Tibial nerve (tissue), 4 donors: ENCODE data around the gene CAMK2N1. TPM values are rescaled to one million over a fixed set of nuclear protein-coding genes. Genes with fewer than 3 reads are reported as not detected.

Experiments used
- DNase-seq, 2 donors: peaks; one replicate each; pipeline ENCODE4 v3.0.0-alpha.2; 2019; ENCODE audit warnings: low spot score in 2 of 2
- H3K27ac ChIP-seq, 4 donors: fragments of 200-600 bp; sonication (generic) in 3 of 4; one replicate each; pipeline ENCODE4 v1.5.1; 2017 to 2019; ENCODE audit warnings: mild to moderate bottlenecking in 1 of 4
- H3K27me3 ChIP-seq, 2 donors: fragments of 200-600 bp; sonication (generic) in 1 of 2; one replicate each; pipeline versions ENCODE4 v1.5.1 to v1.6.0; 2017 to 2019
- H3K36me3 ChIP-seq, 3 donors: fragments of 200-600 bp; sonication (generic); one replicate each; pipeline ENCODE4 v1.5.1; 2018 to 2019
- H3K4me1 ChIP-seq, 4 donors: fragments of 200-600 bp; sonication (generic) in 3 of 4; one replicate each; pipeline ENCODE4 v1.5.1; 2017 to 2019
- H3K4me3 ChIP-seq, 4 donors: fragments of 200-600 bp; sonication (generic) in 3 of 4; one replicate each; pipeline ENCODE4 v1.5.1; 2017 to 2019; ENCODE audit warnings: mild to moderate bottlenecking in 1 of 4, moderate library complexity in 1 of 4
- H3K9me3 ChIP-seq, 4 donors: fragments of 200-600 bp; sonication (generic) in 3 of 4; one replicate each; pipeline ENCODE4 v1.5.1; 2017 to 2019
- CTCF ChIP-seq, 5 experiments: fragments of 200-600 bp in 3 of 5; fragments of 450-650 bp in 2 of 5; sonication (generic) in 3 of 5; IDR thresholded peaks; one replicate each; pipeline ENCODE4 v1.5.1; 2016 to 2019; ENCODE audit warnings: antibody characterized with exemption in 5 of 5, mild to moderate bottlenecking in 3 of 5, moderate library complexity in 2 of 5
- EP300 ChIP-seq, 2 donors: sonication (generic); formaldehyde crosslinking; IDR thresholded peaks; one replicate each; pipeline ENCODE4 v1.6.1; 2017; ENCODE audit warnings: antibody characterized with exemption in 2 of 2, mild to moderate bottlenecking in 1 of 2
- POLR2A ChIP-seq, 2 donors: fragments of 450-650 bp; IDR thresholded peaks; one replicate each; pipeline ENCODE4 v1.6.1; 2017; ENCODE audit warnings: antibody characterized with exemption in 2 of 2, mild to moderate bottlenecking in 2 of 2, moderate library complexity in 2 of 2
- WGBS, 2 donors: methylation state at CpG; one replicate each; pipeline ENCODE4 v1.1.5; 2018; 5-methylcytosine and 5-hydroxymethylcytosine counted together
- total RNA-seq, 4 donors: library from RNA; depleted of rRNA; stranded (reverse); fragments of >200 nt; gene quantifications; one replicate each; pipeline ENCODE4 v1.1.0, GENCODE V29; 2016

CAMK2N1 gene
- total RNA-seq, 4 donors from 2014 or later = 2.4 to 5.9 (median 4.8) TPM

DNA sequence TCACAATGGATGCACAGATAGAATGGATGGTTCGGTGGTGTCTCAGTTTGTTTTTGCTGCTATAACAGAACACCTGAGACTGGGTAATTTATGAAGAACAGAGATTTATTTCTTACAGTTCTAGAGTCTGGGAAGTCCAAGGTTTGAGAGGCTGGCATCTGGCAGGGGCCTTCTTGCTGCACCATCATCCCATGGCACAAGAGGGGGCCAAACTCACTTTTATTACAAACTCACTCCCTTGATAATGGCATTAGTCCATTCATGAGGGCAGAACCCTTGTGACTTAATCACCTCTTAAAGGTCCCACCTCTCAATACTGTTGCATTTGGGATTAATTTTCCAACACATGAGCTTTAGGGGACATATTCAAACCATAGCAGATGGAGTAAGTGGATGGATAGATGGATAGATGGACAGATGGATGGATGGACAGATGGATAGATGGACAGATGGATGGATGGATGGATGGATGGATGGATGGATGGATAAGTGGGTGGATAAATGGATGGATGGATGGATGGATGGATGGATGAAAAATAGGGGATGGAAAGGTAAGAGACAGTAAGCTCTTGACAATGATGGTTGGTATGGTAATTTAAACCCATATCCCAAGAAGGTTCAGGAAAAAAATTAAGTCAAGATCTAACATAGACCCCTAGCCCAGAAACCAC lies 16.5 kb downstream of the CAMK2N1 start:
- H3K4me3 ChIP-seq = no peak overlapping the region
- TF ChIP-seq CTCF (IDR thresholded peaks at IDR 0.05) (no peak), EP300 (IDR thresholded peaks at IDR 0.05) (no peak), POLR2A (IDR thresholded peaks at IDR 0.05) (no peak)
- WGBS, 2 donors = 93 to 100% methylated on average over 1 of the region's 1 CpG
- no peaks in the 10 kb centered on the region for H3K36me3 ChIP-seq
- DNase-seq = no peak
- H3K27ac ChIP-seq = no peak overlapping the region
- H3K9me3 ChIP-seq = no peaks in the 10 kb centered on the region
- peaks cover 0 to 26% of the 10 kb centered on the region in 2 donors for H3K27me3 ChIP-seq
- H3K4me1 ChIP-seq = peaks cover 0 to 4% (median 0%) of the 10 kb centered on the region in 4 donors

- Histone ChIP-seq H3K9me3 (peaks cover 0 to 5% (median 0%) of the 10 kb centered on the region in 4 donors), H3K36me3 (no peaks in the 10 kb centered on the region), H3K4me1 (no peaks in the 10 kb centered on the region), H3K27ac (no peak overlapping the region), H3K27me3 (no peaks in the 10 kb centered on the region), H3K4me3 (no peak overlapping the region)
- TF ChIP-seq POLR2A (IDR thresholded peaks at IDR 0.05) (no peak), CTCF (IDR thresholded peaks at IDR 0.05) (no peak), EP300 (IDR thresholded peaks at IDR 0.05) (no peak)
- 63 to 68% methylated on average over 9 of the region's 9 CpGs for WGBS, 2 donors
- no peak for DNase-seq
Observed at GRCh38 chr1:20466273-20466672, 19.7 kb downstream of the CAMK2N1 start.

DNA sequence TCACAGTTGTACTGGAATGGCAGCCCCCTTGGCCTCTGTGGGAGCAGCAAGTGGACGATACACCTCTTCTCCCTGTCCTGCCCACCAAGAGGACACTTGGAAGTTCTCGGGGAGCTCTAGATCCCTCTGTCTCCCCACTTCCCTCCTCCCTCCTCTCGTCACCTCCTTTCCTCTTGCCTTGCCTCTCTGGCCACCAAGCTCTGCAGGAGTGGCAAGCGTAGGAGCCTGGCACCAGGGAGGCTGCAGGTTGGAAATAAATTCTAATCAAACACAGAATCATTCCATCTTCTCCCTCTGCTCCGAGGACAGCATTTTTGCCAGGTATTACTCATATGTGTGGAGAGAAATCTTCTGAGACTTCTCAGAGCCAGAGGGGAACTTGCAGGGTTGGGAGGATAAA lies 20.8 kb downstream of the CAMK2N1 start:
- H3K36me3 ChIP-seq = no peaks in the 10 kb centered on the region
- H3K9me3 ChIP-seq = peaks cover 0 to 5% (median 0%) of the 10 kb centered on the region in 4 donors
- no peaks in the 10 kb centered on the region for H3K27me3 ChIP-seq
- H3K4me3 ChIP-seq = no peak overlapping the region
- WGBS, 2 donors = 63 to 64% methylated on average over 5 of the region's 5 CpGs
- H3K4me1 ChIP-seq = no peaks in the 10 kb centered on the region
- no peak for TF ChIP-seq EP300 (IDR thresholded peaks at IDR 0.05)
- TF ChIP-seq CTCF (IDR thresholded peaks at IDR 0.05) = no peak
- TF ChIP-seq POLR2A (IDR thresholded peaks at IDR 0.05) = no peak
- H3K27ac ChIP-seq = no peak overlapping the region
- DNase-seq = no peak

- no peaks in the 10 kb centered on the region for H3K4me1 ChIP-seq
- no peak overlapping the region for H3K4me3 ChIP-seq
- DNase-seq = no peak
- H3K36me3 ChIP-seq = no peaks in the 10 kb centered on the region
- peaks cover 0 to 5% (median 0%) of the 10 kb centered on the region in 4 donors for H3K9me3 ChIP-seq
- TF ChIP-seq POLR2A (IDR thresholded peaks at IDR 0.05) (no peak), CTCF (IDR thresholded peaks at IDR 0.05) (no peak), EP300 (IDR thresholded peaks at IDR 0.05) (no peak)
- H3K27ac ChIP-seq = no peak overlapping the region
- WGBS, 2 donors = 90 to 100% methylated on average over 1 of the region's 1 CpG
- no peaks in the 10 kb centered on the region for H3K27me3 ChIP-seq
Observed at GRCh38 chr1:20463502-20463901, 22.5 kb downstream of the CAMK2N1 start.

DNA sequence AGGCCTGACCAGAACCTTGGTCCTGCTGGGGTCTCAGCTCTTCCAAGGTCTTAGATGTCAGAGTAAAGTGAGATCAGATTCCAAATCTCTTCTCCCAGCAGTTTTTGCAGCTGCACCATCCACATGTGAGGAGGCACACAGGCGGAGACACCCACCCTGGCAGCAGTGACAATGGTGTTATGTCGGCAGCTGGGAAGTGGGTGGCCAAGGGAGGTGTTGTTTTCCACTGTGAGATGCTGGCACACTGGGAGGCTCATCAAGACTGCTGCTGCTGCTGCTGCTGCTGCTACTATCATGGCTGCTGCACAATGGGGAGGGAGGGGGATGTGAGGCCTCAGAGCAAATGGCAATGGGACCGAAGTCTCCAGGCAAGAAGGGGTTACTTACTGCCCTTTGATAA lies 23.6 kb downstream of the CAMK2N1 start:
- H3K4me3 ChIP-seq = no peak overlapping the region
- H3K9me3 ChIP-seq = peaks cover 0 to 5% (median 0%) of the 10 kb centered on the region in 4 donors
- no peaks in the 10 kb centered on the region for H3K4me1 ChIP-seq
- DNase-seq = no peak
- TF ChIP-seq CTCF (IDR thresholded peaks at IDR 0.05) (no peak), POLR2A (IDR thresholded peaks at IDR 0.05) (no peak), EP300 (IDR thresholded peaks at IDR 0.05) (no peak)
- H3K27ac ChIP-seq = no peak overlapping the region
- WGBS, 2 donors = 90 to 93% methylated on average over 3 of the region's 3 CpGs
- H3K27me3 ChIP-seq = peaks cover 0 to 4% of the 10 kb centered on the region in 2 donors
- no peaks in the 10 kb centered on the region for H3K36me3 ChIP-seq
